ENCODE results near the gene PSMA3. TPM values are rescaled to one million over a fixed set of nuclear protein-coding genes. Genes with fewer than 3 reads are reported as not detected.

PSMA3 gene
- total RNA-seq, 1 experiment from 2014 or later: 193 TPM

DNA sequence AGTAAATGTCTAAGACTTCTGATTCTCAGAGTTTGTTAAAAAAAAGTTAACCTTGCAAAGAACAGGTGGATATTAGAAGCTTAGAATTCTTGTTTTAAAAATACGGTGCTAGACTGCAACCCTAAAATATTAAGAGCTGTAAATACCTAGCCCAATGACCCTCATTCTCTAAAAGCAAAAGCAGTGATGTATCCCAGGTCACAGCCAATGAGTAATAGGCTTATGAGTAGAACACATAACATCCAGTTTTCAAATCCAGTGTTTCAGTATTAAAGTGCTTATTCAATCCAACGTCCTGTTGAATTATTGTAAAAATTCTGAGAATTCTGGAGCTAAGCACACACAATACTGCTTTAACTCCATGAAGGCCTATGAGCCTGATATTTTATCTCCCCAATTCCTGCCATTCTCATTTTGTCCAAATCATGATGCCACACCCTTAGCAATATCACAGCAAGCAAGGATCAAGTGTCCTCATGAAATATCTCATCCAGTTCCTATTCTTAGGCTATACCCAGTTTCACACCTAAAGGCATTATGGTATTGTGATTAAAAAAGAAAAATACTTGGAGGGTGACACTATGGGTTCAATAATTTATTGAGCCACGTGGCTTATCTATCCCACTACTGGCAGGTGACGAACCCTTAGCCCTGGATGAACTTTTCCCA is 38.4 kb downstream of the PSMA3 start:
- Histone ChIP-seq H3K27me3 (no peaks in the 10 kb centered on the region), H3K4me1 (peaks cover 4% of the 10 kb centered on the region), H3K4me3 (no peak overlapping the region), H3K27ac (no peak overlapping the region), H3K9me3 (replicated peaks) (no peaks in the 10 kb centered on the region), H3K36me3 (peaks cover 60% of the 10 kb centered on the region)
- no peak for DNase-seq

DNA sequence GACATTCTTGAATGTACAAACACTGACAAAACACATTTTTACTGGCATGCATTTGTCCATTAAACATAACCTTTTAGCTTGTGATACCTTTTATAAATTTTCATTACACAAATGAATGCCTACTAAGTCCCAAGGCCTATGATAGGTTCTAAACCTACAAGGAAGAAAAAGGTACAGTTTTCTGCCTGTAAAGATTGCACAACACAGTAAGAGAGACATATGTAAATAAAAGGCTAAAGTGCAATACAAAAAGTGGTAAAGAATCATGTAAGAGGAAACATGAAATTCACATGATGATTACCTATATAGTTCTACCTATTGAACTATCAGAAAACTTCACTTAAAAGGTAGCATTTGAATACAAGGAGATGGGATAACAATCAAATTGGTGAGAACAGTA is 39.1 kb downstream of the PSMA3 start:
- no peaks in the 10 kb centered on the region for H3K9me3 ChIP-seq (replicated peaks)
- H3K4me1 ChIP-seq: peaks cover 4% of the 10 kb centered on the region
- no peaks in the 10 kb centered on the region for H3K27me3 ChIP-seq
- H3K27ac ChIP-seq: no peak overlapping the region
- H3K4me3 ChIP-seq: no peak overlapping the region
- no peak for DNase-seq
- H3K36me3 ChIP-seq: peaks cover 64% of the 10 kb centered on the region

DNA sequence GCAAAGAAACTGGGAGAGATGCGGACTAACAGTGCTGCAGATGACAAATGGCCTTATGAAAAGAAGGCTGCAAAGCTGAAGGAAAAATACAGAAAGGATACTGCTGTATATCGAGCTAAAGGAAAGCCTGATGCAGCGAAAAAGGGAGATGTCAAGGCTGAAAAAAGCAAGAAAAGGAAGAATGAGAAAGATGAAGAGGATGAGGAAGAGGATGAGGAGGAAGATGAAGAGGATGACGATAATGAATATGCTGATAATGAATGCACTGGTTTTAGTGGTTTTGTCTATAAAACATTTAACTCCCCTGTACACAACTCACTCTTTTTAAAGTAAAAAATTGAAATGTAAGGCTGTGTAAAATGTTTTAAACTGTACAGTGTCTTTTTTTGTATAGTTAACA is 40.5 kb downstream of the PSMA3 start:
- Histone ChIP-seq H3K27ac (no peak overlapping the region), H3K4me1 (peaks cover 4% of the 10 kb centered on the region), H3K9me3 (replicated peaks) (no peaks in the 10 kb centered on the region), H3K4me3 (no peak overlapping the region), H3K36me3 (peaks cover 73% of the 10 kb centered on the region), H3K27me3 (no peaks in the 10 kb centered on the region)
- no peak for DNase-seq

DNA sequence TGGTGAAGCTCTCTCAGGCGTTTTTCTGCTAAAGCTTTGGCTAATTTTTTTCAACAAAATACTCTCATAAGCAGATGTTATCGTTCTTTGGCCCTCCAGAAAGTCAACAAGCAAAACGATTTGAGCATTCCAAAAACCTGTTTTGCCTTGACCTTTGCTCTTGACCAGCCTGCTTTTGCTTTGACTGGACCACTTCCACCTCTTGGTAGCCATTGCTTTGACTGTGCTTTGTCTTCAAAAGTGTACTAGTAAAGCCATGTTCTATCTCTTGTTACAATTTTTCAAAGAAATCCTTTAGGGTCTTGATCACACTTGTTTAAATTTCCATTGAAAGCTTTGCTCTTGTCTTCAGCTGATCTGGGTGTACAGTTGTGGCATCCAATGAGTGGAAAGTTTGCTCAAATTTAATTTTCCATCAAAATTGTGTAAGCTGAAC is 43.0 kb downstream of the PSMA3 start:
- no peaks in the 10 kb centered on the region for H3K4me1 ChIP-seq

GRCh38 chr14:58288106-58288792 is 43.6 kb downstream of the PSMA3 start:
- H3K4me3 ChIP-seq: no peak overlapping the region
- H3K27me3 ChIP-seq: no peaks in the 10 kb centered on the region
- no peak overlapping the region for H3K27ac ChIP-seq
- H3K9me3 ChIP-seq (replicated peaks): no peaks in the 10 kb centered on the region
- H3K4me1 ChIP-seq: no peaks in the 10 kb centered on the region
- peaks cover 88% of the 10 kb centered on the region for H3K36me3 ChIP-seq
- DNase-seq: no peak

More for the DNA sequence above, 43.0 kb downstream of the PSMA3 start:
- Histone ChIP-seq H3K9me3 (replicated peaks) (no peaks in the 10 kb centered on the region), H3K4me3 (no peak overlapping the region), H3K36me3 (peaks cover 89% of the 10 kb centered on the region), H3K27ac (no peak overlapping the region), H3K27me3 (no peaks in the 10 kb centered on the region)
- DNase-seq: no peak

DNA sequence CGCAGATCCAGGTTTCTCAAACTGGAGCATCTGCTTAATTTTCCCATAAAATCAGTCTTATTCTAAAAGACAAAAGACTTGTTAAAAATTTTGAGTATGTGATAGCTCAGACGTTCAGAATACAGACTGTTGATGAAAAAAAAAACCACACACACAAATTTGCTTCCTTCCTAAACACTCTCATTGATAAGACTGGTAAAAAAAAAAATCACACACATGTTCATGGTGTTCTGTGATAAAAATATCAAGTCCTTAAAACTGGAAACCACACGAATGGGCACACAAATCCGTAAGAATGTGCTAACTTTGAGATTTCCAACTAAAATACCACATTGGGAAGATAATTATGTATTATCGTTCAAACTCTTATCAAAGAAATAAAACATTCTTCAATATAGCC is 47.0 kb downstream of the PSMA3 start:
- H3K4me3 ChIP-seq: no peak overlapping the region
- H3K9me3 ChIP-seq (replicated peaks): no peaks in the 10 kb centered on the region
- no peaks in the 10 kb centered on the region for H3K4me1 ChIP-seq
- no peaks in the 10 kb centered on the region for H3K27me3 ChIP-seq
- H3K27ac ChIP-seq: no peak overlapping the region
- DNase-seq: no peak
- H3K36me3 ChIP-seq: peaks cover 68% of the 10 kb centered on the region

DNA sequence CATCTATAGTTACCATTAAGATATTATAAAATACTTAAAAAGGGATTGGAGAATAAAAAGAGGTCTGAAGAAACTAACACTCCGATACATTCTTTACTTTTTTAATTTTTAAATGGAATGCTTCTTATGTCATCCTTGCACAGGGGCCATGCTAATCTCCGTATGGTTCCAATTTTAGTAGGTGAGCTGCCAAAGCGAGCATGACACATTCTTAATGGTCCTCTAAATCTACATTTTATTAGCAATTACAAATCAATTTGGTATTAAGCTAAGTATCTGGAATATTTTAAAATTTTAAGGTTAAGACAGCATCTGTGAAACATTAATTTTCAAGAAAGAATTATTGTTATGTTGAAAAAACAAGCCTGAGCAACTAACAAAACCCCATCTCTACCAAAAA is 47.5 kb downstream of the PSMA3 start:
- Histone ChIP-seq H3K4me3 (no peak overlapping the region), H3K27ac (no peak overlapping the region), H3K36me3 (peaks cover 63% of the 10 kb centered on the region), H3K4me1 (no peaks in the 10 kb centered on the region), H3K9me3 (replicated peaks) (no peaks in the 10 kb centered on the region), H3K27me3 (no peaks in the 10 kb centered on the region)
- no peak for DNase-seq

DNA sequence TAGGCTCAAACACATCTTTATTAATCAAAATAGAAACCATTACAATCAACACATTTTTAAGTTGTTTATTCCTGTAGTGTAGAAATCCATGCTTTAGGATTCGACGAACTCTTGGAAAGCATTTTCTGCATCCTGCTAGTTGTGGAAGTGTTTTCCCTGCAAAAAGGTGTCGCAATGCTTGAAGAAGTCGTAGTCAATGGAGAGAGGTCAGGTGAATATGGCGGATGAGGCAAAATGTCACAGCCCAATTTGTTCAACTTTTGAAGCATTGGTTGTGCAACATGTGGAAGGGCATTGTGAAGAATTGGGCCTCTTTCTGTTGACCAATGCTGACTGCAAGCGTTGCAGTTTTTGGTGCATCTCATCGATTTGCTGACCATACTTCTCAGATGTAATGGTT is 49.6 kb downstream of the PSMA3 start:
- H3K4me3 ChIP-seq: no peak overlapping the region
- H3K36me3 ChIP-seq: peaks cover 45% of the 10 kb centered on the region
- DNase-seq: no peak

GRCh38 chr14:58296726-58297125 is 52.1 kb downstream of the PSMA3 start:
- H3K4me3 ChIP-seq: peak overlapping the region; percentile 89
- H3K27me3 ChIP-seq: no peaks in the 10 kb centered on the region
- H3K27ac ChIP-seq: peak overlapping the region; percentile 94
- H3K36me3 ChIP-seq: peaks cover 22% of the 10 kb centered on the region
- DNase-seq: no peak
- H3K4me1 ChIP-seq: peaks cover 8% of the 10 kb centered on the region; the same call in 1 of the 2 replicates
- no peaks in the 10 kb centered on the region for H3K9me3 ChIP-seq (replicated peaks)

More for the DNA sequence above, 49.6 kb downstream of the PSMA3 start:
- no peaks in the 10 kb centered on the region for H3K9me3 ChIP-seq (replicated peaks)
- H3K27ac ChIP-seq: no peak overlapping the region
- H3K4me1 ChIP-seq: no peaks in the 10 kb centered on the region
- H3K27me3 ChIP-seq: no peaks in the 10 kb centered on the region

- DNase-seq: no peak
- Histone ChIP-seq H3K9me3 (replicated peaks) (no peaks in the 10 kb centered on the region), H3K27ac (peak overlapping the region; percentile 94), H3K4me3 (peak overlapping the region; percentile 89), H3K4me1 (peaks cover 8% of the 10 kb centered on the region; the same call in 1 of the 2 replicates), H3K27me3 (no peaks in the 10 kb centered on the region), H3K36me3 (peaks cover 15% of the 10 kb centered on the region)
These were observed 52.7 kb downstream of the PSMA3 start for GRCh38 chr14:58297412-58297761.

- Histone ChIP-seq H3K4me3 (peak overlapping the region; percentile 89), H3K4me1 (peaks cover 8% of the 10 kb centered on the region; the same call in 1 of the 2 replicates), H3K27ac (peak overlapping the region; percentile 94), H3K27me3 (no peaks in the 10 kb centered on the region), H3K36me3 (peaks cover 12% of the 10 kb centered on the region), H3K9me3 (replicated peaks) (no peaks in the 10 kb centered on the region)
- DNase-seq: peak; percentile 98 to 99
These were observed 53.3 kb downstream of the PSMA3 start for GRCh38 chr14:58297762-58298476.

GRCh38 chr14:58298477-58299400 is 54.1 kb downstream of the PSMA3 start, which contains the start of gene ARID4A:
Gene ARID4A (plus strand): TSS chr14:58298555. CDS start chr14:58299855, 1,300 bp downstream.
- Histone ChIP-seq H3K27ac (peak within 1 kb of the TSS; percentile 94), H3K9me3 (replicated peaks) (no peaks in the 10 kb centered on the region), H3K4me3 (peak within 1 kb of the TSS; percentile 89), H3K36me3 (peaks cover 16% of the 10 kb centered on the region), H3K4me1 (peaks cover 8% of the 10 kb centered on the region; the same call in 1 of the 2 replicates), H3K27me3 (no peaks in the 10 kb centered on the region)
- peak; percentile 24 to 40 for DNase-seq

- H3K4me1 ChIP-seq: peaks cover 8% of the 10 kb centered on the region; the same call in 1 of the 2 replicates
- peak overlapping the region; percentile 24; the same call in 1 of the 2 replicates for H3K27ac ChIP-seq
- peaks cover 8% of the 10 kb centered on the region for H3K36me3 ChIP-seq
- DNase-seq: peak; percentile 23 to 40
- no peaks in the 10 kb centered on the region for H3K9me3 ChIP-seq (replicated peaks)
- H3K27me3 ChIP-seq: no peaks in the 10 kb centered on the region
- peak overlapping the region; percentile 89 for H3K4me3 ChIP-seq
These were observed 55.0 kb downstream of the PSMA3 start for GRCh38 chr14:58299401-58300330.
